GM12878 (cell line): ENCODE measurements around the gene SEM1. TPM values are rescaled to one million over a fixed set of nuclear protein-coding genes. Genes with fewer than 3 reads are reported as not detected.

Source experiments
- BRCA1 ChIP-seq: IDR thresholded peaks from 2 replicates; pipeline ENCODE4 v1.6.1; 2011; ENCODE audit warnings: low read depth, low read length, improper control_type of control experiment
- CEBPB ChIP-seq, 2 experiments: fragments of 150-350 bp in 1 of 2; IDR thresholded peaks; 2 replicates each; pipeline ENCODE4 v1.6.1; 2012 to 2014; ENCODE audit warnings: low read depth in 2 of 2, low read length in 2 of 2, borderline replicate concordance in 1 of 2, inconsistent platforms in 1 of 2
- CREM ChIP-seq: IDR thresholded peaks from 2 replicates; pipeline ENCODE4 v1.6.1; 2014; ENCODE audit warnings: antibody characterized with exemption, low read depth
- EED ChIP-seq: sonication (generic); IDR thresholded peaks from 2 replicates; pipeline ENCODE4 v1.6.1; 2016; ENCODE audit warnings: antibody characterized with exemption, low read depth
- ETV6 ChIP-seq, 2 experiments: fragments of 450-650 bp in 1 of 2; IDR thresholded peaks in 1 of 2; conservative IDR thresholded peaks in 1 of 2; 2 replicates each; pipeline ENCODE4 v1.6.1; 2014; ENCODE audit warnings: antibody characterized with exemption in 1 of 2, borderline replicate concordance in 1 of 2, low read depth in 1 of 2, mild to moderate bottlenecking in 1 of 2, moderate library complexity in 1 of 2
- FOXK2 ChIP-seq: fragments of 450-650 bp; IDR thresholded peaks from 2 replicates; pipeline ENCODE4 v1.6.1; 2017; ENCODE audit warnings: mild to moderate bottlenecking, moderate library complexity
- FOXM1 ChIP-seq: IDR thresholded peaks from 2 replicates; pipeline ENCODE4 v1.6.1; 2012; ENCODE audit warnings: low read depth, mild to moderate bottlenecking, inconsistent platforms, low read length, moderate library complexity
- KDM1A ChIP-seq: fragments of 200-600 bp; sonication (generic); IDR thresholded peaks from 2 replicates; pipeline ENCODE4 v1.6.1; 2016; ENCODE audit warnings: borderline replicate concordance
- MTA2 ChIP-seq: fragments of 450-650 bp; IDR thresholded peaks from 2 replicates; pipeline ENCODE4 v1.6.1; 2016; ENCODE audit warnings: low read depth, mild to moderate bottlenecking, moderate library complexity
- MXI1 ChIP-seq: fragments of 150-350 bp; IDR thresholded peaks from 2 replicates; pipeline ENCODE4 v1.6.1; 2011; ENCODE audit warnings: low read depth, mild to moderate bottlenecking, inconsistent platforms, low read length, improper control_type of control experiment
- MYC ChIP-seq: IDR thresholded peaks from 2 replicates; pipeline ENCODE4 v1.6.1; 2011; ENCODE audit warnings: mild to moderate bottlenecking, low read length, moderate library complexity, inconsistent platforms; ENCODE audit not compliant: insufficient read depth, insufficient replicate concordance, insufficient read length, severe bottlenecking
- NBN ChIP-seq: fragments of 450-650 bp; IDR thresholded peaks from 2 replicates; pipeline ENCODE4 v1.6.1; 2016
- NR2C2 ChIP-seq: IDR thresholded peaks from 2 replicates; pipeline ENCODE4 v1.6.1; 2011; ENCODE audit warnings: borderline replicate concordance, low read depth; ENCODE audit not compliant: control insufficient read depth, insufficient read length
- RELA ChIP-seq: fragments of 450-650 bp; IDR thresholded peaks from 2 replicates; pipeline ENCODE4 v1.8.0; 2014; ENCODE audit warnings: borderline replicate concordance; ENCODE audit not compliant: partially characterized antibody
- RUNX3 ChIP-seq: IDR thresholded peaks from 2 replicates; pipeline ENCODE4 v1.6.1; 2012; ENCODE audit warnings: low read length, inconsistent platforms
- polyA plus RNA-seq, 11 experiments: library from polyadenylated mRNA; depleted of rRNA in 4 of 11; unstranded in 6 of 11; stranded (reverse) in 5 of 11; fragments of >200 nt; fragmentation: Nextera tagmentation in 4 of 11; fragmentation: Illumina TruSeq in 1 of 11; extraction: Ambion mirVana in 4 of 11; extraction: Trizol in 1 of 11; gene quantifications; 1 replicate in 1 of 11; 2 replicates in 10 of 11; pipeline versions ENCODE4 v1.2.1 to v1.2.3, GENCODE V29; 2011 to 2016; ENCODE audit warnings: inconsistent platforms in 2 of 11, missing spikeins in 2 of 11, low read depth in 1 of 11
- total RNA-seq, 4 experiments: library from RNA; depleted of rRNA in 3 of 4; stranded (reverse); fragments of >200 nt in 3 of 4; fragmentation: Illumina TruSeq in 1 of 4; extraction: Trizol in 1 of 4; gene quantifications; 2 replicates each; pipeline versions ENCODE4 v1.2.1 to v1.2.3, GENCODE V29; 2013 to 2021
- TF ChIP-seq, protein P1 (sequence below): IDR thresholded peaks from 2 replicates; pipeline ENCODE4 v1.6.1; 2012; ENCODE audit warnings: improper control_type of control experiment, low read depth, low read length; ENCODE audit not compliant: insufficient replicate concordance
- TF ChIP-seq, protein P2 (sequence below): IDR thresholded peaks from 2 replicates; pipeline ENCODE4 v1.6.1; 2011; ENCODE audit warnings: mild to moderate bottlenecking, low read depth, low read length, moderate library complexity; ENCODE audit not compliant: insufficient replicate concordance
- TF ChIP-seq, protein P3 (sequence below): fragments of 450-650 bp; IDR thresholded peaks from 2 replicates; pipeline ENCODE4 v1.6.1; 2016; ENCODE audit warnings: mild to moderate bottlenecking
- TF ChIP-seq, protein P4 (sequence below): fragments of 450-650 bp; IDR thresholded peaks from 2 replicates; pipeline ENCODE4 v1.6.1; 2018; ENCODE audit warnings: borderline replicate concordance, mild to moderate bottlenecking; ENCODE audit not compliant: partially characterized antibody

SEM1 gene
- total and polyA plus RNA-seq, 10 of the 15 experiments (the other 5 are each of a cell fraction or from before 2014, with no cell fraction given), result 44.6 to 606 (median 356) TPM

DNA sequence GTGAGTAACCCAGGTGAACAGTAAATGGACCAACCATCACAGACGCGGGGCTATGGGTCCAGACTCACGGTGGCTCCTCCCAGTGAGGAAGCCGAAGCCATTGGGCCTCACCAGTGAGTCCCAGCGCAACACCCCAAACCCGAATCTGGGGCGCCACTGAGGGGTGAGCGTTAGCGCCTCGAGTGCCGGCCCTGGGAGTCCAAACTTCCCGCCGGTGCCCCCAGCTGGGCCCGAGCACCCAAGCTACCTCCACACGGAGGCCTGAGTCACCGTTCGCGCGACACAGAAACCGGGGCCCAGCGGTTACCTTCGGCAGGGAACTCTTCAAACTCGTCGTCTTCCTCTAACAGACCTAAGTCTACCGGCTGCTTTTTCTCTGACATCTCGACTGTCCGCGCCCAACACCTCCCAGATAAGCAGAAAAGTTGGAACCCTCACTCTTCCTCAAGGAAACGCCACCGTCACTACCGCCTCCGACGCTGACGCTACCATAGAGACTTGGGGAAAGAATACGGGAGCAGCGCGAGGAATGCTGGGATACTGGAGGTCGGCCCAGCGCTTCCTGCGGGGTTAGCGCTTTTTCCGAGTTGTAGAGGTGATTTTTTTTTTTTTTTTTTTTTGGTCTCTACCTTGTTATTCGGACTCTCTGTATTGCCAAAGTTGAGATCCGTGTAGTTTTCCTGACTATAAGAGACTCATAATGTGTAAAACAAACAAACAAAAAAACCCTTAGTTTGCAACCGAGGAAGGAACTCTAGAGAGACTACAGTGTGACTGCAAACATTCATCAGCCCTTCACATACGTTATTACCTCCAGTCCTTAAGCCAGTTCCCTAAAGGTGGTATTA is at the start of gene SEM1 (continued):
- TF ChIP-seq, protein P1, sequence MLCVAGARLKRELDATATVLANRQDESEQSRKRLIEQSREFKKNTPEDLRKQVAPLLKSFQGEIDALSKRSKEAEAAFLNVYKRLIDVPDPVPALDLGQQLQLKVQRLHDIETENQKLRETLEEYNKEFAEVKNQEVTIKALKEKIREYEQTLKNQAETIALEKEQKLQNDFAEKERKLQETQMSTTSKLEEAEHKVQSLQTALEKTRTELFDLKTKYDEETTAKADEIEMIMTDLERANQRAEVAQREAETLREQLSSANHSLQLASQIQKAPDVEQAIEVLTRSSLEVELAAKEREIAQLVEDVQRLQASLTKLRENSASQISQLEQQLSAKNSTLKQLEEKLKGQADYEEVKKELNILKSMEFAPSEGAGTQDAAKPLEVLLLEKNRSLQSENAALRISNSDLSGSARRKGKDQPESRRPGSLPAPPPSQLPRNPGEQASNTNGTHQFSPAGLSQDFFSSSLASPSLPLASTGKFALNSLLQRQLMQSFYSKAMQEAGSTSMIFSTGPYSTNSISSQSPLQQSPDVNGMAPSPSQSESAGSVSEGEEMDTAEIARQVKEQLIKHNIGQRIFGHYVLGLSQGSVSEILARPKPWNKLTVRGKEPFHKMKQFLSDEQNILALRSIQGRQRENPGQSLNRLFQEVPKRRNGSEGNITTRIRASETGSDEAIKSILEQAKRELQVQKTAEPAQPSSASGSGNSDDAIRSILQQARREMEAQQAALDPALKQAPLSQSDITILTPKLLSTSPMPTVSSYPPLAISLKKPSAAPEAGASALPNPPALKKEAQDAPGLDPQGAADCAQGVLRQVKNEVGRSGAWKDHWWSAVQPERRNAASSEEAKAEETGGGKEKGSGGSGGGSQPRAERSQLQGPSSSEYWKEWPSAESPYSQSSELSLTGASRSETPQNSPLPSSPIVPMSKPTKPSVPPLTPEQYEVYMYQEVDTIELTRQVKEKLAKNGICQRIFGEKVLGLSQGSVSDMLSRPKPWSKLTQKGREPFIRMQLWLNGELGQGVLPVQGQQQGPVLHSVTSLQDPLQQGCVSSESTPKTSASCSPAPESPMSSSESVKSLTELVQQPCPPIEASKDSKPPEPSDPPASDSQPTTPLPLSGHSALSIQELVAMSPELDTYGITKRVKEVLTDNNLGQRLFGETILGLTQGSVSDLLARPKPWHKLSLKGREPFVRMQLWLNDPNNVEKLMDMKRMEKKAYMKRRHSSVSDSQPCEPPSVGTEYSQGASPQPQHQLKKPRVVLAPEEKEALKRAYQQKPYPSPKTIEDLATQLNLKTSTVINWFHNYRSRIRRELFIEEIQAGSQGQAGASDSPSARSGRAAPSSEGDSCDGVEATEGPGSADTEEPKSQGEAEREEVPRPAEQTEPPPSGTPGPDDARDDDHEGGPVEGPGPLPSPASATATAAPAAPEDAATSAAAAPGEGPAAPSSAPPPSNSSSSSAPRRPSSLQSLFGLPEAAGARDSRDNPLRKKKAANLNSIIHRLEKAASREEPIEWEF, result no peak
- TF ChIP-seq, protein P2, sequence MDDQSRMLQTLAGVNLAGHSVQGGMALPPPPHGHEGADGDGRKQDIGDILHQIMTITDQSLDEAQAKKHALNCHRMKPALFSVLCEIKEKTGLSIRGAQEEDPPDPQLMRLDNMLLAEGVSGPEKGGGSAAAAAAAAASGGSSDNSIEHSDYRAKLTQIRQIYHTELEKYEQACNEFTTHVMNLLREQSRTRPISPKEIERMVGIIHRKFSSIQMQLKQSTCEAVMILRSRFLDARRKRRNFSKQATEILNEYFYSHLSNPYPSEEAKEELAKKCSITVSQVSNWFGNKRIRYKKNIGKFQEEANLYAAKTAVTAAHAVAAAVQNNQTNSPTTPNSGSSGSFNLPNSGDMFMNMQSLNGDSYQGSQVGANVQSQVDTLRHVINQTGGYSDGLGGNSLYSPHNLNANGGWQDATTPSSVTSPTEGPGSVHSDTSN, result no peak
- TF ChIP-seq RUNX3 (peak; percentile 30; the same call in 1 of the 2 replicates), ETV6 (conservative IDR thresholded peaks at IDR 0.05 in 1 of 2, IDR thresholded peaks at IDR 0.05 in 1 of 2; ENCODE audit: borderline replicate concordance in 1 of 2, low read depth in 1 of 2) (no peak), KDM1A (no peak), FOXK2 (no peak), CEBPB (IDR thresholded peaks at IDR 0.05; ENCODE audit: borderline replicate concordance in 1 of 2, low read depth in 2 of 2, low read length in 2 of 2) (no peak), MTA2 (peak; percentile 31; the same call in 1 of the 2 replicates), MYC (no peak), FOXM1 (no peak), CREM (peak; percentile 88), BRCA1 (no peak), NBN (peak; percentile 79), EED (peak; percentile 74), RELA (no peak), MXI1 (no peak), NR2C2 (no peak)
- TF ChIP-seq, protein P3, sequence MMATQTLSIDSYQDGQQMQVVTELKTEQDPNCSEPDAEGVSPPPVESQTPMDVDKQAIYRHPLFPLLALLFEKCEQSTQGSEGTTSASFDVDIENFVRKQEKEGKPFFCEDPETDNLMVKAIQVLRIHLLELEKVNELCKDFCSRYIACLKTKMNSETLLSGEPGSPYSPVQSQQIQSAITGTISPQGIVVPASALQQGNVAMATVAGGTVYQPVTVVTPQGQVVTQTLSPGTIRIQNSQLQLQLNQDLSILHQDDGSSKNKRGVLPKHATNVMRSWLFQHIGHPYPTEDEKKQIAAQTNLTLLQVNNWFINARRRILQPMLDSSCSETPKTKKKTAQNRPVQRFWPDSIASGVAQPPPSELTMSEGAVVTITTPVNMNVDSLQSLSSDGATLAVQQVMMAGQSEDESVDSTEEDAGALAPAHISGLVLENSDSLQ, result 0 out of 2 replicates have a peak, but pooled peaks have one; percentile 23
- TF ChIP-seq, protein P4, sequence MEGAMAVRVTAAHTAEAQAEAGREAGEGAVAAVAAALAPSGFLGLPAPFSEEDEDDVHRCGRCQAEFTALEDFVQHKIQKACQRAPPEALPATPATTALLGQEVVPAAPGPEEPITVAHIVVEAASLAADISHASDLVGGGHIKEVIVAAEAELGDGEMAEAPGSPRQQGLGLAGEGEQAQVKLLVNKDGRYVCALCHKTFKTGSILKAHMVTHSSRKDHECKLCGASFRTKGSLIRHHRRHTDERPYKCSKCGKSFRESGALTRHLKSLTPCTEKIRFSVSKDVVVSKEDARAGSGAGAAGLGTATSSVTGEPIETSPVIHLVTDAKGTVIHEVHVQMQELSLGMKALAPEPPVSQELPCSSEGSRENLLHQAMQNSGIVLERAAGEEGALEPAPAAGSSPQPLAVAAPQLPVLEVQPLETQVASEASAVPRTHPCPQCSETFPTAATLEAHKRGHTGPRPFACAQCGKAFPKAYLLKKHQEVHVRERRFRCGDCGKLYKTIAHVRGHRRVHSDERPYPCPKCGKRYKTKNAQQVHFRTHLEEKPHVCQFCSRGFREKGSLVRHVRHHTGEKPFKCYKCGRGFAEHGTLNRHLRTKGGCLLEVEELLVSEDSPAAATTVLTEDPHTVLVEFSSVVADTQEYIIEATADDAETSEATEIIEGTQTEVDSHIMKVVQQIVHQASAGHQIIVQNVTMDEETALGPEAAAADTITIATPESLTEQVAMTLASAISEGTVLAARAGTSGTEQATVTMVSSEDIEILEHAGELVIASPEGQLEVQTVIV, result no peak
